GM12873 (cell line): ENCODE measurements around the gene DOCK7.

Experiments used
- CTCF ChIP-seq: IDR thresholded peaks from 2 replicates; pipeline ENCODE4 v1.5.1; 2012; ENCODE audit warnings: low read depth, mild to moderate bottlenecking, moderate library complexity, low read length, control low read depth; ENCODE audit not compliant: insufficient read depth; ENCODE audit errors: missing control alignments

DOCK7 gene

GRCh38 chr1:62452951-62453350 is 235.2 kb downstream of the DOCK7 start:
- TF ChIP-seq CTCF = no peak

GRCh38 chr1:62450301-62450700 is 237.9 kb downstream of the DOCK7 start:
- no peak for TF ChIP-seq CTCF

- no peak for TF ChIP-seq CTCF
Measured at GRCh38 chr1:62448221-62448933, 239.8 kb downstream of the DOCK7 start.

GRCh38 chr1:62444701-62445100 is 243.5 kb downstream of the DOCK7 start:
- no peak for TF ChIP-seq CTCF

- TF ChIP-seq CTCF = no peak
Measured at GRCh38 chr1:62439652-62440371, 248.4 kb downstream of the DOCK7 start.

- no peak for TF ChIP-seq CTCF
Measured at GRCh38 chr1:62438163-62438562, 250.0 kb downstream of the DOCK7 start.

- TF ChIP-seq CTCF = no peak
Measured at GRCh38 chr1:62437273-62437940, 250.8 kb downstream of the DOCK7 start.
